HepG2 (cell line): ENCODE results near the gene SECTM1. TPM values are rescaled to one million over a fixed set of nuclear protein-coding genes. Genes with fewer than 3 reads are reported as not detected.
A peak's percentile ranks its signal among the peaks of the same experiment; 100 is the strongest.

Experiments used
- FOXC1 ChIP-seq: sonication (generic); formaldehyde crosslinking; IDR thresholded peaks from 2 replicates; pipeline ENCODE4 v1.8.0; 2022; ENCODE audit warnings: mild to moderate bottlenecking, missing genetic modification reagents, borderline replicate concordance
- HNRNPK ChIP-seq: fragments of 200-400 bp; formaldehyde crosslinking; IDR thresholded peaks from 2 replicates; pipeline ENCODE4 v1.6.1; 2018; ENCODE audit warnings: low read length, low read depth, moderate library complexity, mild to moderate bottlenecking; ENCODE audit not compliant: poor library complexity, severe bottlenecking
- TAF15 ChIP-seq: fragments of 200-400 bp; formaldehyde crosslinking; IDR thresholded peaks from one replicate; pipeline ENCODE4 v1.6.1; 2018; ENCODE audit warnings: mild to moderate bottlenecking, low read depth, low read length; ENCODE audit not compliant: poor library complexity, severe bottlenecking
- TGIF2 ChIP-seq: IDR thresholded peaks from 2 replicates; pipeline ENCODE4 v1.6.1; 2016; ENCODE audit warnings: control low read depth, missing compliant biosample characterization
- ZC3H4 ChIP-seq: sonication (generic); formaldehyde crosslinking; IDR thresholded peaks from 2 replicates; pipeline ENCODE4 v1.4.0; 2020; ENCODE audit warnings: missing genetic modification reagents, borderline replicate concordance
- ZEB1 ChIP-seq: IDR thresholded peaks from 2 replicates; pipeline ENCODE4 v1.6.1; 2012; ENCODE audit warnings: mild to moderate bottlenecking, low read depth, inconsistent platforms; ENCODE audit not compliant: insufficient replicate concordance
- ZMYM2 ChIP-seq: sonication (generic); formaldehyde crosslinking; IDR thresholded peaks from 2 replicates; pipeline ENCODE4 v1.8.0; 2022; ENCODE audit warnings: mild to moderate bottlenecking, missing genetic modification reagents
- ZNF124 ChIP-seq: sonication (generic); formaldehyde crosslinking; IDR thresholded peaks from 2 replicates; pipeline ENCODE4 v1.4.0; 2020; ENCODE audit warnings: missing genetic modification reagents
- ZNF143 ChIP-seq: sonication (generic); formaldehyde crosslinking; IDR thresholded peaks from 2 replicates; pipeline ENCODE4 v1.4.0; 2020; ENCODE audit warnings: missing genetic modification reagents
- ZSCAN20 ChIP-seq: sonication (generic); formaldehyde crosslinking; IDR thresholded peaks from 2 replicates; pipeline ENCODE4 v1.4.0; 2020; ENCODE audit warnings: missing genetic modification reagents, mild to moderate bottlenecking, borderline replicate concordance
- polyA plus RNA-seq, 8 experiments: library from polyadenylated mRNA; depleted of rRNA in 3 of 8; stranded (reverse) in 7 of 8; unstranded in 1 of 8; fragments of >200 nt; fragmentation: Illumina TruSeq in 4 of 8; extraction: Trizol in 4 of 8; gene quantifications; 2 replicates each; pipeline versions ENCODE4 v1.2.1 to v1.2.3, GENCODE V29; 2011 to 2016; ENCODE audit warnings: low read depth in 4 of 8, missing spikeins in 1 of 8, mixed read lengths in 1 of 8; ENCODE audit not compliant: insufficient read depth in 1 of 8
- total RNA-seq, 5 experiments: library from RNA; depleted of rRNA; stranded (reverse); fragments of >200 nt; fragmentation: Illumina TruSeq; extraction: Trizol; gene quantifications; 2 replicates each; pipeline ENCODE4 v1.2.3, GENCODE V29; 2016; ENCODE audit warnings: low read depth in 1 of 5
- TF ChIP-seq, protein P1 (sequence below): sonication (generic); formaldehyde crosslinking; IDR thresholded peaks from 2 replicates; pipeline ENCODE4 v1.8.0; 2022; ENCODE audit warnings: missing genetic modification reagents, mild to moderate bottlenecking, moderate library complexity, borderline replicate concordance
- TF ChIP-seq, protein P2 (sequence below): sonication (generic); formaldehyde crosslinking; IDR thresholded peaks from 2 replicates; pipeline ENCODE4 v1.8.0; 2023; ENCODE audit warnings: mild to moderate bottlenecking, missing genetic modification reagents
- TF ChIP-seq, protein P3 (sequence below): sonication (generic); formaldehyde crosslinking; IDR thresholded peaks from 2 replicates; pipeline ENCODE4 v1.4.0; 2020; ENCODE audit warnings: missing genetic modification reagents, borderline replicate concordance
- TF ChIP-seq, protein P4 (sequence below): sonication (generic); formaldehyde crosslinking; IDR thresholded peaks from 2 replicates; pipeline ENCODE4 v1.5.0; 2020; ENCODE audit warnings: mild to moderate bottlenecking, missing genetic modification reagents, borderline replicate concordance

SECTM1 gene
- total and polyA plus RNA-seq, 2 of the 13 experiments (the other 11 are each of a cell fraction or from before 2014, with no cell fraction given) = 3.5 to 5.3 TPM

DNA sequence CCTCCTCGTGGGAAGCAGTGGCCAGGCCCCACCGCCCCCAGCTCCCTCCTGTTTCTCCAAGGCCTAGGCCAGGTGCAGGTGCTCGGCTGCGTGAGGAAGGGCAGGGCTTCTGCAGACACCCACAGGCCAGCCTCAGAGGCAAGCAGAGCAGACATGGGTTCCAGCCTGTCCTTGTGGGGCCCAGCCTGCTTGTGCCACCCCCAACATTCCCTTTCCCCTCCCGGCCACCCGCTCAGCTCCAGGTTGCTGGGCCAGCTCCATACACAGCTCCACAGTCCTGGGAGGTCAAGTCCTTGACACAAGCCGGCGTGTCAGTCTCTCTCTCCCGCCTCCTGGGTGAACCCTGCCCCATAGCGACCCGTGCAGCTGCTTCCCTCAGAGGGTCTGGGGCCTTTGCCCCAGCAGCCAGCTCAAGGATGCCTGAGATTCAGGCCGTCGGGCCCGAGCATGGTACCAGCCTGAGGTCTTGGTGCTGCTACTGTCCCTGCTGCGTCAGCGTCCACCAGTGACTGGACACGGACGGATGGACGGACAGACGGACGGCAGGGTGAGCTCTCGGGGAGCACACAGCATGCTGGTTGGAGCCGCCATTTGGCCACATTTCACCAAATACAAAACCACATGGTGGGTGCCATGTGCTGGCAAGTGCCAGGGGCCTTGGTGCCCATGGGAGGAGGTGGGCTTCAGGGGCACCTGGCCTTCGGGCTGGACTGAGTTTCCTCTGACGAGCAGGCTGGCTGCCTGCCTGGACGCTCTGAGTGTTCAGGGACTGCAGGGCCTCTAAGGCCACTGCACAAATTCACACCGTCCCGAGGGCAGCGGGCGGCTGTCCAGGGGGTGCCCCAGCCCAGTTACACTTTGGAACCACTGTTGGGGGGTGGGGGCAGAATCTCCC lies 8.0 kb downstream of the SECTM1 start (continued):
- no peak for TF ChIP-seq ZNF143 (CRISPR knock-in tag)
- TF ChIP-seq HNRNPK = no peak
- TF ChIP-seq ZSCAN20 (CRISPR knock-in tag) = 0 out of 2 replicates have a peak, but pooled peaks have one; percentile 32
- peak; percentile 73; the same call in 1 of the 2 replicates for TF ChIP-seq TGIF2 (CRISPR knock-in tag)
- TF ChIP-seq TAF15 = no peak
- TF ChIP-seq, protein P1, sequence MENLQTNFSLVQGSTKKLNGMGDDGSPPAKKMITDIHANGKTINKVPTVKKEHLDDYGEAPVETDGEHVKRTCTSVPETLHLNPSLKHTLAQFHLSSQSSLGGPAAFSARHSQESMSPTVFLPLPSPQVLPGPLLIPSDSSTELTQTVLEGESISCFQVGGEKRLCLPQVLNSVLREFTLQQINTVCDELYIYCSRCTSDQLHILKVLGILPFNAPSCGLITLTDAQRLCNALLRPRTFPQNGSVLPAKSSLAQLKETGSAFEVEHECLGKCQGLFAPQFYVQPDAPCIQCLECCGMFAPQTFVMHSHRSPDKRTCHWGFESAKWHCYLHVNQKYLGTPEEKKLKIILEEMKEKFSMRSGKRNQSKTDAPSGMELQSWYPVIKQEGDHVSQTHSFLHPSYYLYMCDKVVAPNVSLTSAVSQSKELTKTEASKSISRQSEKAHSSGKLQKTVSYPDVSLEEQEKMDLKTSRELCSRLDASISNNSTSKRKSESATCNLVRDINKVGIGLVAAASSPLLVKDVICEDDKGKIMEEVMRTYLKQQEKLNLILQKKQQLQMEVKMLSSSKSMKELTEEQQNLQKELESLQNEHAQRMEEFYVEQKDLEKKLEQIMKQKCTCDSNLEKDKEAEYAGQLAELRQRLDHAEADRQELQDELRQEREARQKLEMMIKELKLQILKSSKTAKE = peak; percentile 95
- TF ChIP-seq FOXC1 = peak; percentile 56
- TF ChIP-seq, protein P2, sequence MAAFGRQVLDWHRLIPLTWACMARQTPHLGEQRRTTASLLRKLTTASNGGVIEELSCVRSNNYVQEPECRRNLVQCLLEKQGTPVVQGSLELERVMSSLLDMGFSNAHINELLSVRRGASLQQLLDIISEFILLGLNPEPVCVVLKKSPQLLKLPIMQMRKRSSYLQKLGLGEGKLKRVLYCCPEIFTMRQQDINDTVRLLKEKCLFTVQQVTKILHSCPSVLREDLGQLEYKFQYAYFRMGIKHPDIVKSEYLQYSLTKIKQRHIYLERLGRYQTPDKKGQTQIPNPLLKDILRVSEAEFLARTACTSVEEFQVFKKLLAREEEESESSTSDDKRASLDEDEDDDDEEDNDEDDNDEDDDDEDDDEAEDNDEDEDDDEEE = 0 out of 2 replicates have a peak, but pooled peaks have one; percentile 70
- TF ChIP-seq ZC3H4 (CRISPR knock-in tag) = no peak
- peak; percentile 73; the same call in 1 of the 2 replicates for TF ChIP-seq ZNF124
- TF ChIP-seq ZMYM2 (CRISPR knock-in tag) = peak; percentile 67; the same call in 1 of the 2 replicates
- TF ChIP-seq, protein P3, sequence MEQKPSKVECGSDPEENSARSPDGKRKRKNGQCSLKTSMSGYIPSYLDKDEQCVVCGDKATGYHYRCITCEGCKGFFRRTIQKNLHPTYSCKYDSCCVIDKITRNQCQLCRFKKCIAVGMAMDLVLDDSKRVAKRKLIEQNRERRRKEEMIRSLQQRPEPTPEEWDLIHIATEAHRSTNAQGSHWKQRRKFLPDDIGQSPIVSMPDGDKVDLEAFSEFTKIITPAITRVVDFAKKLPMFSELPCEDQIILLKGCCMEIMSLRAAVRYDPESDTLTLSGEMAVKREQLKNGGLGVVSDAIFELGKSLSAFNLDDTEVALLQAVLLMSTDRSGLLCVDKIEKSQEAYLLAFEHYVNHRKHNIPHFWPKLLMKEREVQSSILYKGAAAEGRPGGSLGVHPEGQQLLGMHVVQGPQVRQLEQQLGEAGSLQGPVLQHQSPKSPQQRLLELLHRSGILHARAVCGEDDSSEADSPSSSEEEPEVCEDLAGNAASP (CRISPR knock-in tag) = peak; percentile 78; the same call in 1 of the 2 replicates
- no peak for TF ChIP-seq ZEB1
- TF ChIP-seq, protein P4, sequence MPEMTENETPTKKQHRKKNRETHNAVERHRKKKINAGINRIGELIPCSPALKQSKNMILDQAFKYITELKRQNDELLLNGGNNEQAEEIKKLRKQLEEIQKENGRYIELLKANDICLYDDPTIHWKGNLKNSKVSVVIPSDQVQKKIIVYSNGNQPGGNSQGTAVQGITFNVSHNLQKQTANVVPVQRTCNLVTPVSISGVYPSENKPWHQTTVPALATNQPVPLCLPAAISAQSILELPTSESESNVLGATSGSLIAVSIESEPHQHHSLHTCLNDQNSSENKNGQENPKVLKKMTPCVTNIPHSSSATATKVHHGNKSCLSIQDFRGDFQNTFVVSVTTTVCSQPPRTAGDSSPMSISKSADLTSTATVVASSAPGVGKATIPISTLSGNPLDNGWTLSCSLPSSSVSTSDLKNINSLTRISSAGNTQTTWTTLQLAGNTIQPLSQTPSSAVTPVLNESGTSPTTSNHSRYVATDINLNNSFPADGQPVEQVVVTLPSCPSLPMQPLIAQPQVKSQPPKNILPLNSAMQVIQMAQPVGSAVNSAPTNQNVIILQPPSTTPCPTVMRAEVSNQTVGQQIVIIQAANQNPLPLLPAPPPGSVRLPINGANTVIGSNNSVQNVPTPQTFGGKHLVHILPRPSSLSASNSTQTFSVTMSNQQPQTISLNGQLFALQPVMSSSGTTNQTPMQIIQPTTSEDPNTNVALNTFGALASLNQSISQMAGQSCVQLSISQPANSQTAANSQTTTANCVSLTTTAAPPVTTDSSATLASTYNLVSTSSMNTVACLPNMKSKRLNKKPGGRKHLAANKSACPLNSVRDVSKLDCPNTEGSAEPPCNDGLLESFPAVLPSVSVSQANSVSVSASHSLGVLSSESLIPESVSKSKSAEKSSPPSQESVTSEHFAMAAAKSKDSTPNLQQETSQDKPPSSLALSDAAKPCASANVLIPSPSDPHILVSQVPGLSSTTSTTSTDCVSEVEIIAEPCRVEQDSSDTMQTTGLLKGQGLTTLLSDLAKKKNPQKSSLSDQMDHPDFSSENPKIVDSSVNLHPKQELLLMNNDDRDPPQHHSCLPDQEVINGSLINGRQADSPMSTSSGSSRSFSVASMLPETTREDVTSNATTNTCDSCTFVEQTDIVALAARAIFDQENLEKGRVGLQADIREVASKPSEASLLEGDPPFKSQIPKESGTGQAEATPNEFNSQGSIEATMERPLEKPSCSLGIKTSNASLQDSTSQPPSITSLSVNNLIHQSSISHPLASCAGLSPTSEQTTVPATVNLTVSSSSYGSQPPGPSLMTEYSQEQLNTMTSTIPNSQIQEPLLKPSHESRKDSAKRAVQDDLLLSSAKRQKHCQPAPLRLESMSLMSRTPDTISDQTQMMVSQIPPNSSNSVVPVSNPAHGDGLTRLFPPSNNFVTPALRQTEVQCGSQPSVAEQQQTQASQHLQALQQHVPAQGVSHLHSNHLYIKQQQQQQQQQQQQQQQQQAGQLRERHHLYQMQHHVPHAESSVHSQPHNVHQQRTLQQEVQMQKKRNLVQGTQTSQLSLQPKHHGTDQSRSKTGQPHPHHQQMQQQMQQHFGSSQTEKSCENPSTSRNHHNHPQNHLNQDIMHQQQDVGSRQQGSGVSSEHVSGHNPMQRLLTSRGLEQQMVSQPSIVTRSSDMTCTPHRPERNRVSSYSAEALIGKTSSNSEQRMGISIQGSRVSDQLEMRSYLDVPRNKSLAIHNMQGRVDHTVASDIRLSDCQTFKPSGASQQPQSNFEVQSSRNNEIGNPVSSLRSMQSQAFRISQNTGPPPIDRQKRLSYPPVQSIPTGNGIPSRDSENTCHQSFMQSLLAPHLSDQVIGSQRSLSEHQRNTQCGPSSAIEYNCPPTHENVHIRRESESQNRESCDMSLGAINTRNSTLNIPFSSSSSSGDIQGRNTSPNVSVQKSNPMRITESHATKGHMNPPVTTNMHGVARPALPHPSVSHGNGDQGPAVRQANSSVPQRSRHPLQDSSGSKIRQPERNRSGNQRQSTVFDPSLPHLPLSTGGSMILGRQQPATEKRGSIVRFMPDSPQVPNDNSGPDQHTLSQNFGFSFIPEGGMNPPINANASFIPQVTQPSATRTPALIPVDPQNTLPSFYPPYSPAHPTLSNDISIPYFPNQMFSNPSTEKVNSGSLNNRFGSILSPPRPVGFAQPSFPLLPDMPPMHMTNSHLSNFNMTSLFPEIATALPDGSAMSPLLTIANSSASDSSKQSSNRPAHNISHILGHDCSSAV = no peak
